ENCODE measurements around the gene SSU72.
A peak's percentile ranks its signal among the peaks of the same experiment; 100 is the strongest.
"Not testable (repeated sequence)": the region's sequence is repeated elsewhere in the genome, so short reads cannot be mapped to it uniquely, and the experiment has no call there.

Gene SSU72

GRCh38 chr1:1529321-1529720 lies 45.3 kb downstream of the SSU72 start:
- no peak for TF ChIP-seq CTCF (IDR thresholded peaks at IDR 0.05; ENCODE audit: extremely low read depth, insufficient read depth, missing control alignments)
- in situ Hi-C loops (cut with MboI; ENCODE audit: low pct_unique_long_range_greater_than_20kb, low sequenced_read_pairs, unreplicated experiment): no loop called here
- DNase-seq (ENCODE audit: low spot score): peak; percentile 10

- in situ Hi-C loops (cut with MboI; ENCODE audit: low pct_unique_long_range_greater_than_20kb, low sequenced_read_pairs, unreplicated experiment): no loop called here
- no peak for TF ChIP-seq CTCF (IDR thresholded peaks at IDR 0.05; ENCODE audit: extremely low read depth, insufficient read depth, missing control alignments)
- peak; percentile 21 for DNase-seq (ENCODE audit: low spot score)
Observed at GRCh38 chr1:1528301-1529267, 46.1 kb downstream of the SSU72 start.

GRCh38 chr1:1527092-1527816 lies 47.4 kb downstream of the SSU72 start:
- in situ Hi-C loops (cut with MboI; ENCODE audit: low pct_unique_long_range_greater_than_20kb, low sequenced_read_pairs, unreplicated experiment): no loop called here
- no peak for TF ChIP-seq CTCF (IDR thresholded peaks at IDR 0.05; ENCODE audit: extremely low read depth, insufficient read depth, missing control alignments)
- DNase-seq (ENCODE audit: low spot score): peak; percentile 13

- DNase-seq (ENCODE audit: low spot score); in situ Hi-C loops (cut with MboI; ENCODE audit: low pct_unique_long_range_greater_than_20kb, low sequenced_read_pairs, unreplicated experiment): not testable (repeated sequence)
Observed at GRCh38 chr1:1526476-1526875, 48.2 kb downstream of the SSU72 start.

- in situ Hi-C loops (cut with MboI; ENCODE audit: low pct_unique_long_range_greater_than_20kb, low sequenced_read_pairs, unreplicated experiment): not testable (repeated sequence)
- DNase-seq (ENCODE audit: low spot score): peak; percentile 4
Observed at GRCh38 chr1:1524750-1525383, 49.8 kb downstream of the SSU72 start.

- in situ Hi-C loops (cut with MboI; ENCODE audit: low pct_unique_long_range_greater_than_20kb, low sequenced_read_pairs, unreplicated experiment); DNase-seq (ENCODE audit: low spot score): not testable (repeated sequence)
Observed at GRCh38 chr1:1523651-1524050, 51.0 kb downstream of the SSU72 start.

GRCh38 chr1:1523226-1523625 lies 51.4 kb downstream of the SSU72 start:
- in situ Hi-C loops (cut with MboI; ENCODE audit: low pct_unique_long_range_greater_than_20kb, low sequenced_read_pairs, unreplicated experiment); DNase-seq (ENCODE audit: low spot score): not testable (repeated sequence)

GRCh38 chr1:1522536-1522935 lies 52.1 kb downstream of the SSU72 start:
- DNase-seq (ENCODE audit: low spot score); in situ Hi-C loops (cut with MboI; ENCODE audit: low pct_unique_long_range_greater_than_20kb, low sequenced_read_pairs, unreplicated experiment): not testable (repeated sequence)

- in situ Hi-C loops (cut with MboI; ENCODE audit: low pct_unique_long_range_greater_than_20kb, low sequenced_read_pairs, unreplicated experiment): no loop called here
- TF ChIP-seq CTCF (IDR thresholded peaks at IDR 0.05; ENCODE audit: extremely low read depth, insufficient read depth, missing control alignments): no peak
- DNase-seq (ENCODE audit: low spot score): peak; percentile 3
Observed at GRCh38 chr1:1521331-1521730, 53.3 kb downstream of the SSU72 start.

GRCh38 chr1:1519805-1520505 lies 54.7 kb downstream of the SSU72 start:
- DNase-seq (ENCODE audit: low spot score); in situ Hi-C loops (cut with MboI; ENCODE audit: low pct_unique_long_range_greater_than_20kb, low sequenced_read_pairs, unreplicated experiment): not testable (repeated sequence)

GRCh38 chr1:1518621-1519007 lies 56.0 kb downstream of the SSU72 start:
- in situ Hi-C loops (cut with MboI; ENCODE audit: low pct_unique_long_range_greater_than_20kb, low sequenced_read_pairs, unreplicated experiment); DNase-seq (ENCODE audit: low spot score): not testable (repeated sequence)

Data from GM13977 (cell line).